Erythroblast (primary cell): ENCODE measurements around the gene EN2.

ENCODE experiments used
- GATA1 ChIP-seq: IDR thresholded peaks from 2 replicates; pipeline ENCODE4 v1.6.1; 2011; ENCODE audit warnings: low read depth, mild to moderate bottlenecking, control low read depth, low read length, moderate library complexity
- POLR2A ChIP-seq: IDR thresholded peaks from 2 replicates; pipeline ENCODE4 v1.6.1; 2011; ENCODE audit warnings: mild to moderate bottlenecking, low read length

GRCh38 chr7:155477476-155477875, 19.5 kb downstream of the EN2 start:
- no peak for TF ChIP-seq POLR2A
- TF ChIP-seq GATA1, result no peak
